Measurements from ENCODE around the gene TNFSF4.
A peak's percentile ranks its signal among the peaks of the same experiment; 100 is the strongest.
"Not testable (repeated sequence)": the region's sequence is repeated elsewhere in the genome, so short reads cannot be mapped to it uniquely, and the experiment has no call there.

TNFSF4 gene

GRCh38 chr1:173206816-173207568, at the start of gene TNFSF4:
Gene TNFSF4, minus strand, starts transcription at chr1:173207331. Its CDS starts 155 bp downstream, at chr1:173207176.
- DNase-seq = no peak

GRCh38 chr1:173255214-173255813, 48.2 kb upstream of the TNFSF4 start:
- DNase-seq = peak in 1 of 2 experiments; percentile 21

- no peak for DNase-seq
Measured at GRCh38 chr1:173253046-173253445, 45.9 kb upstream of the TNFSF4 start.

GRCh38 chr1:173249349-173249748, 42.2 kb upstream of the TNFSF4 start:
- no peak for DNase-seq

- DNase-seq = no peak
Measured at GRCh38 chr1:173248247-173248940, 41.3 kb upstream of the TNFSF4 start.

- DNase-seq = no peak
Measured at GRCh38 chr1:173245892-173246291, 38.8 kb upstream of the TNFSF4 start.

- no peak for DNase-seq
Measured at GRCh38 chr1:173243300-173243699, 36.2 kb upstream of the TNFSF4 start.

GRCh38 chr1:173241528-173242347, 34.6 kb upstream of the TNFSF4 start:
- no peak for DNase-seq

GRCh38 chr1:173240609-173241008, 33.5 kb upstream of the TNFSF4 start:
- no peak for DNase-seq

- no peak for DNase-seq
Measured at GRCh38 chr1:173239058-173239457, 31.9 kb upstream of the TNFSF4 start.

- no peak for DNase-seq
Measured at GRCh38 chr1:173234899-173235298, 27.8 kb upstream of the TNFSF4 start.

GRCh38 chr1:173234434-173234833, 27.3 kb upstream of the TNFSF4 start:
- not testable (repeated sequence) for DNase-seq

GRCh38 chr1:173229031-173229430, 21.9 kb upstream of the TNFSF4 start:
- DNase-seq = not testable (repeated sequence)

- DNase-seq = no peak
Measured at GRCh38 chr1:173224949-173225348, 17.8 kb upstream of the TNFSF4 start.

- DNase-seq = peak in 1 of 2 experiments; percentile 47
Measured at GRCh38 chr1:173224280-173224892, 17.3 kb upstream of the TNFSF4 start.

GRCh38 chr1:173223031-173223380, 15.9 kb upstream of the TNFSF4 start:
- DNase-seq = no peak

GRCh38 chr1:173222149-173223030, 15.3 kb upstream of the TNFSF4 start:
- no peak for DNase-seq

- DNase-seq = no peak
Measured at GRCh38 chr1:173220157-173220556, 13.0 kb upstream of the TNFSF4 start.

- DNase-seq = no peak
Measured at GRCh38 chr1:173213665-173214064, 6.5 kb upstream of the TNFSF4 start.

- no peak for DNase-seq
Measured at GRCh38 chr1:173212952-173213491, 5.9 kb upstream of the TNFSF4 start.

GRCh38 chr1:173210716-173211231, 3.6 kb upstream of the TNFSF4 start:
- no peak for DNase-seq
